ENCODE measurements around the gene STX2.
"Not testable (repeated sequence)": the region's sequence is repeated elsewhere in the genome, so short reads cannot be mapped to it uniquely, and the experiment has no call there.

The STX2 gene

DNA sequence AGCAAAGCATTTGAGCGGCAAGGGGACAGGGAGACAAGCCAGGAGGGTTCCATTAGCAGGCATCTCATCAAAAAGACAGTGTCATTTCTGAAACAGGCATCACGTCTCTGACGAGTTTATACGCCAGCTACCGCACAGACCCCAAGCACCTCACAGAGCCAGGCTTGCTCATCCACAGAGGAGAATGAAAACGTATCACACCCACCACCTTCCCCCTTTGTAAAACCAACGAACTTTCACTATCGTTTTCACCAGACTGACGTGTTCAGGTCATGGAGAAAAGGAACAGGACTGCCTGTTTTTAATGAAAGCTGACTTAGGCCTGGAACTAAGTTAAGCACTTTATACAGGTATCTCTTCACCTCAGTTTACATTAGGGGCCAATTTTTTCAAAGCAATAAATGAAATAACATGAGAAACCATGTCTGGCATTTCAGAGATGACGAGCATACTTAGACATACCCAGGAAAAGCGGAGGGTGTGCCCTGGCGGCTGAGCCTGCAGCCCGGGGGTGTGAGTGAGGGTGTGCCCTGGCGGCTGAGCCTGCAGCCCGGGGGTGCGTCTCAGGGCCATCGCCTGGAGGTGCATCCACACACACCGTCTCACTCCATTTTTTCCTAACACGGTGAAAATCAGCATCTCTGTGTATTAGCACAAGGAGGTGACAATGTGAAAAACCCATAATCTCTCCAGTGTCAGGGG lies 41.9 kb downstream of the STX2 start:
- DNase-seq (ENCODE audit: low spot score), result no peak

GRCh38 chr12:130795906-130796305 lies 43.1 kb downstream of the STX2 start:
- no peak for DNase-seq (ENCODE audit: low spot score)

GRCh38 chr12:130793554-130793849 lies 45.5 kb downstream of the STX2 start:
- DNase-seq (ENCODE audit: low spot score), result no peak

DNA sequence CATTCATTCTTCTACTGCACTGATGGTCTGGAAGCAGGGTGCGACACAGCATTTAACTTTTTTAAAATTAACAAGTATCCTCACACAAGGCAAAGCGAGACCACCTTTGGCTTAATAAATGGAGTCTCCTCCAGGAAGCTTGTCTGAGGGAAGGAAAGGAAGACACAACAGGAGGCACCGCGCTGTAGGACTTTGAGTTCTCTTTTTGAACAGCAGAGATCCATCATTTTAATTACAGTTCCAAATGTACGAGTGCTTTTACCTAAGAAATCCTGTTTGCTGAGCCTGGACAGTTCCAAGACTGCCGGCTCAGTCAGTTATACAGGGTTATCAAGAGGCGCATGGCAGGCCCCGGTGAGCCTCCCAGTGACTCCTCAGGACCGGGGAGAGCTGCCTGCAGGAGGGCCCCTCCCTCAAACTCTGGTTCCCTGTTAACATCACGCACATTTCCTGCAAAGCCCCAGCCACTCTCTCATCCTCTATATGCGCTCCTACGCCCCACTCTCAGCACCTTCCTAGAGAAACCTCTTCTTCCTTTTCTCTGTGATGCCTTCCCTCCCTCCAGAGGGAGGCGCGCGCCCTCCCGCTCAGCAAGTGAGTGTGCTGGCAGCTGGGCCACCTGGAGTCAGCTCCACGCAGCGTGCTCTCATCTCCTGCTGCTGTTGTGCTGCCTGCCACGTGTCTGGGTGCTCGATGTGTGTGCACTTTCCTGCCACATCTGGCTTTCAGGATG lies 46.1 kb downstream of the STX2 start:
- DNase-seq (ENCODE audit: low spot score), result no peak

DNA sequence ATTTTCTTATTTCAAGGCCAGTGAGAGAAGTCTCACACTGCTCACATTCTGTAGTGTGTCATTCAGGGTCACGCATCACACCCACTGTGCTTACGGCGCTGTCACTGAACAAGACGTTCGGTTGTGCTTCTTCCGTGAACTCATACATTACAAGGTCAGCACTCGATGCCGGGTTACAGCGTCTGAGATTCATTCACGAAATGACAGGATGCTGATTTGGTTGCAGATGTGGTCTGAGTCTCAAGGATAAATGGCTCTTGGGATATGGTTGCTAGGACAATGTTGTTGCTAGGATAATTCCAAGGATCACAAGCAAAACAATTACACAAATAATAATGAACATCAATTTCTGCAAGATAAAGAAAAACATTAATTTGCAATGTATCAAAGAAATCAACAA lies 47.4 kb downstream of the STX2 start:
- no peak for DNase-seq (ENCODE audit: low spot score)

DNA sequence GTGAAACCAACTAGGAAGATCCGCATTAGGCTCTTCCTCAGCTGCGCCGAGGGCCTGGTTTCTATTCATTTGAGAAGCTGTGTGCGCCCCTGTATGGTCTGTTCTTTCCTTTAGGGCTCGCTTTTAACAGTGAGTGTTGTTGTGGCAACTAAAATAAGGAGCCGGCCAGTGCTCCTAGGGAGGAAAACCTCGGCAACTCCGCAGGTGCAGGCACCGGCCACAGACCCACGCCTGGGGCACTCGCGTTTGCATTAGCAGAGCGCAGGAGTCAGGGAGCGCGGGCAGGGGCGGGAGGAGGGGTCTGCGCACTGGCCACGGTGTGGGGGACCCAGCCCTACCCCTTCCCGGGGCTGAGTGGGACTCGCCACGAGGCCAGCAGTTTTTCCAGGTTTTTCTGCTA lies 50.5 kb downstream of the STX2 start:
- DNase-seq (ENCODE audit: low spot score), result no peak

DNA sequence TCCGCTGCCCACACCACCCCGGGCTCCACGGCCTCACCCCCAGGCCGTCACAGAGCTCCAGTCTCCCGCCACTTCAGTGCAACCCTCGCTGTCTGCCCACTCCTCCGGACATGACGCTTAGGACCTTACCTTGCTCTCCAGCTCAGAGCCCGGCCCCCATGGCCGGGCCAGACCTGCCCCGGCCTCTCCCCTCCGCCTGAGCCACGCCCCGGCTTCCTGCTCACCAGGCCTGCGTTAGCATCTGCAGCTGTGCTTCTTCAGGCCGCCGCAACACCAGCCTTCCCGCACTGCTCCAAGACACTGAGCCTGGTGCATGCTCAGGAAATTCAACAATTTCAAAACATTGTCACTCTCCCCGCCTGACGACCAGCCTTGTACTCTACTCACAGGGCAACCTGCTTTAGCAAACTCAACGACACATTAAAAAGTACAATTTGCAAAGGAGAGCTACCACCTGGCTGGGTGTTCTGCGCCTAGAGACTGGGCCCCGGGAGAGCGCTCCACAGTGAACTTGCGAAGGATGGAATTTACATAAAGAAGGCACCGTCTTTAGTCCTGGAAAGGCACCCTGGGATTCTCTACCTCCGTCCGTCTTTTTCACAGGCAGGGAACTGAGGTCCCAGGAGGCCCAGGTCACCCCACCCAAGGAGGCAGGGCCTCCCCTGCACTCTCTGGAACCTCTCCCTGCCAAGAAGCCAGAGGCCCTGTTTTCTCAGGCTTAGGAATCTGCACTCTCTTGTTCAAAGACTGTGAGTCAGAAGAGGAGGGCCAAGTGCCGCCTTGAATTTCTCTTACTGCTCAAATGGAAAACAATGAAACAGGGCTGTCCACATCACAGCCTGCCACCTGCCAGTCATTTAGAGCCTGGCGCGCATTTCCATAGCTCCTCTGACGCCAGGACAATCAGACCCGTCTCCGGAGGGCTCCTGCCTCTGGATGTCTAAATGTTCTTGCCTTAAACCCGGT lies 51.3 kb downstream of the STX2 start:
- DNase-seq (ENCODE audit: low spot score), result no peak

DNA sequence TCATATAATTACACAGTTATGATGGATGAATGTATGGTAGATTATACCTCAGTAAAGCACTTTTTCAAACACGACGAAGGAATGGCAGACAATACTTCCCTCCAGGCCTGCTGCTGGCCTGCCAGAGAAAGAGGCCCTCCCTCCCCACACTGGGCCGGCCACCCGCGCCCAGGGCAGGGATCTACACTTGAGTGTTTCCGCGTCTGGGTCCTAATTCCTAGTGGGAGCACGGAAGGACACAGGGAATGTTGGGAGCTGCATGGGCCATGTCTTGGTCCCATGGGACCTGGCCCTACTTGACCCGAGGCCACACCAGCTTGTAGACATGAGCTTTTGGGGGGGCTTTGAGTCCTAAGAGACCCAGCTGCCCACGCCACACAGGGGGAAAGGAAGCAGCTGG lies 52.0 kb downstream of the STX2 start:
- no peak for DNase-seq (ENCODE audit: low spot score)

DNA sequence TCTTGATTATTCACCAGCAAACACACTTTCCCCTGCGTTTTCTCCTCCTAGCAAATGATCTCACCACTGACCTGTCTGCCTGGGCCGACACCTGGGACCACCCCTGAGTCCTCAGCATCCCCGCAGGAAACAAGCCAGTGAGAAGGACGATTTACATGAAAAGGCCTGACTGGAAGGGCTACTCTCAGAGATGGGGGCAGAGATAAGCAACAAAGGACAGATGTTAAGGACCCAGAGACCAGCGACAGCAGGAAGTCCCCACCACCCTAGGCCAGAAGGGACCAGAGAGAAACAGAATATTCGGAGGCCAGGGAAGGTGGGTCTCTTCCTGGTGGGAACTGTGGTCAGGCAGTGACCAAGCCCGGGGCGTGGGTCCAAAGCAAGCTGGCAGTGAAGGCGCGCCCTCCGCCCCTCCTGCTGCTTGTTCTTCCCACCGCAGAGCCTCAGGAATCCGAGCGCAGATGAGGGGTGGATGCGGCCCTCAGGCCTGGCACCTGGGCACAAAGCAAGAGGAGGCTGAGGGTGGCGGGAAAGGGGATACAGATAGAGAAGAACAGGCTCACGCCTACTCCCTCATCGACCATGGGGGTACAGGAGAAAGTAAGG lies 55.8 kb downstream of the STX2 start:
- no peak for DNase-seq (ENCODE audit: low spot score)

- DNase-seq (ENCODE audit: low spot score), result not testable (repeated sequence)
Observed at GRCh38 chr12:130782245-130782644, 56.8 kb downstream of the STX2 start.

DNA sequence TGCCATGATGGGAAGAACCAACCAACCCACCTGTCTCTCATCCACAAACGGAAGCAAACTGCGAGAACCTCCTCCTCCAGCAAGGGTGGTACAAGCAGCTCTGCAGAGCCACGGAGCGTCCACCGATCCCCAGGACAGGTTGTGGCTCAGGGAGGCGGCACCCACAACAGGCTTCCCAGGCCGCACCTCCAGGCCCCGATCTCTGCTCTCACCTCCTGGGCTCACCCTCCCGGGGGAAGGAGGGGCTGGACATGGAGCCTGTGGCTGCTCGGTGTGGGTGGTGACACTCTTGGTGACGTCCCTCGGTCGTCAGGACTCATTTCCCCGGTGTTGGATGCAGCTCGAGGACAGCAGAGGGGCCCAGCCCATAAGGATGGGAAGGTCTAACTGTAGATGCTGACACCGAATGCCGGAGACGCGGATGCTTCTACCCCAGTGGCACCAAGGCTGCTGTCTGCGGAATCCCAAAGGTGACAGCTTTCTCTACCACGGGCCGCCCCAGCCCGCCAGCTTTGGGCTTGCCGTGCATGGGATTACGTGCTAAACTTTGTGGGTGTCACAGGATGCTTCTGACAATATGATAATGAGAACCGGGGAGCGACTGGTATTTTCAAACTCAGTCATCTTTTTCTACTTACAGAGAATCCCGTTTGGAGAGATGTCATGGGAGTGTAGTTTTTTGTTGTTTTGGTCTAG lies 58.0 kb downstream of the STX2 start:
- no peak for DNase-seq (ENCODE audit: low spot score)

DNA sequence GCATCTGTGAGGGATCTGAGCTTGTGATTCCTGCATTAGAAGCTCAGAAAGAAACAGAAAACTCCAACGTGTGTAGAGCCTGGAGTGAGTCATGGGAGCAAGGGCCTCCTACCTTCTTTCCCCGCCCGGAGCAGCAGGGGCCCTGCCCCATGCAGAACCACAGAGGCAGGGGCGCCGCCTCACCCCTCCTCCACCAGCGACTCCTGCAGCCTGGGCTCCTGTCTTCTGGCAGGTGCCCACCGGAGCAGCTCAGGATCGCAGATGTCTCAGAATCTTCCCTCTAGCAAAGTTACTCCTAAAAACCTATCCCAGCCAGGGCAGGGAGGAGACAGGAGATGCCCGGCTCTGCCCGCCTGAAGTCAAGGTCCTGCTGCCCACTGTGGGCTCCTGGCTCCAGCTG lies 58.7 kb downstream of the STX2 start:
- DNase-seq (ENCODE audit: low spot score), result no peak

GRCh38 chr12:130778776-130779175 lies 60.3 kb downstream of the STX2 start:
- no peak for DNase-seq (ENCODE audit: low spot score)

DNA sequence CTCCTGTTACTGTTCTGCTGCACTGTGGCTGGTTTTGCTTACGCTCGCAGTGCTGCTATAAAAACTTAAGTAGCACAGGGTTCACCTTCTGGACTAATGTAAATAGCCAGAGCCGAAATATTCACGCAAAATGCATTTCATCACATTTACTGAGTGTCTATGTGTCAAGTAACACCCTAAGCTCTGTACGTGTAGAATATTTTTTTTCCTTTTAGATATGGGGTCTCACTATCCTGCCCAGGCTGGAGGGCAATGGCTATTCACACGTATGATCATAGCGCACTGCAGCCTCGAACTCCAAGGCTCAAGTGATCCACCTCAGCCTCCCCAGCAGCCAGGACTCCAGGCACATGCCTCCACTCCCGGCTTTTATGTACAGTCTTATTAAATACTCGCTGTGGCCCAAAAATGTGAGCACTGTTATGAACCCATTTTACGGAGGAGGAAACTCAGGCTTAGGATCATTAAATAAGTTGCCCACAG lies 62.2 kb downstream of the STX2 start:
- DNase-seq (ENCODE audit: low spot score), result no peak

DNA sequence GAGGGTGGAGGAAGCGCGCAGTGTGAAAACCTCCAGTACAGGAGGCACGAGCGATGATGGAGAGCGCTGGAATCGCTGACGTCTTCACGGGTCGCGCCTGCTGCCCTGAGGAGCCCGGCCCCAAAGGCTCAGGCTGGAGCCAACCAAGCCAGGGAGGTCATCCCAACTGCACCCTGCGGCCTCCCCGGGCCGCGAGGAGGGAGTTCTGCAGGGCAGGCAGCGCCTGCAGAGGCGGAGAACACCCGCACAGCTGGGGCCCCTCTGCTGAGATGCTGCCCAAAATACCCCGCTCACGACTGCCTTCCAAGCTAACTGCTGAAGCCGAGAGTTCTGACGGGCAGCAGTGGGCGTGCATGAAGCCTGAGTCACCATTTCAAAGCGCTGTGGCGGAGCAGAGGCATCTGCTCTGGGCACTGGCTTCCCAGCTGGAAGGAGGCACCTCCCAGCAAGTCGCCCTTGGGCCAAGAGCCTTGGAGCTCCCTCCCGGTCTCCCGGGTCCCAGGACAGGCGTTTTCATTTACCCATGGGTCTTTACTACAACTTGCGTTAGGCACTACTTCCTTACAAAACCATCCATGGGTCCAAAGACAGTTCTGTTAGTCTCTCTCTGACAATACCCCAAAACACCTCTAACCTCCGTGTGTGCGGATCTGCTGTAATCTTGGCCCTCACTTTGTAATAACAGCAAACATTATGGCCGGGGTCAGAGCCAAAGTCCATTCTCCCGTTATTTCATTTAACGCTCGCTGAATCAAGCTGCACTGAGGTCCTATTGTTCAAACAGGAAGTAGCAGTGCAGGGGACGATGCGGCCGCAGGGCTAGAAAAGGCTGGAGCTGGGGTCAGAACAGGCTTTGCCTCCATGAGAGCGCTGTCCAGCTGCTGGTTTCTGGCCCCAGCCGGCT lies 62.8 kb downstream of the STX2 start:
- DNase-seq (ENCODE audit: low spot score), result no peak

- DNase-seq (ENCODE audit: low spot score), result no peak
Observed at GRCh38 chr12:130770413-130771028, 68.5 kb downstream of the STX2 start.

DNA sequence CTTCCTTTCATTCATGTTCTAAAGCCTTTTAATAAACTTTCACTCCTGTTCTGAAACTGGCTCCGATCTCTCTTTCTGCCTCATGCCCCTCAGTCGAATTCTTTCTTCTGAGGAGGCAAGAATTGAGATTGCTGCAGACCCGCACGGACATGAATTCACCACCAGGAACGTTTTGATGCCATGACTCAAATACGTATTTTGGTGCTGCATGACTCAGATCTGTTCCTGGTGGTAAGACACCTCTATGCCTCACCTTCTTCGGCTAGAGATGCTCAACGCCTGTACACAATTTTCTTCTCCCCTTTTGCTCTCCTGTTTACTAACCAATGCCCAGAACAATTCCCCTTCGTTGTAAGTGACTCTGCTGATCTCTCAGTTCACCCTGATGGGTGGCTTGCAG lies 70.9 kb downstream of the STX2 start:
- DNase-seq (ENCODE audit: low spot score), result no peak

DNA sequence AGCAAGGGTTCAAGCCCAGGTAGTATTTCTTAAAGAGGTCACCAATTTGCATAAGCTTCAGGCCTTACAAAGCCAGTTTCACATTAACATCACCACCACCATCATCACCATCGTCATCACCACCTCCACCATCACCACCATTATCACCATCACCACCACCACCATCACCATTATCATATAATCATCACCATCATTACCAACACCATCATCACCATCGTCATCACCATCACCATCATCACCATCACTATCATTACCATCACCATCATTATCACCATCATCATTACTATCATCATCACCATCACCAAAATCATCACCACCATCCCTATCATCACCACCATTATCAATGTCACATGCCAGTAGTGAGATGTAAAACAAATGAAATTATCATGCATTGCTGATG lies 72.6 kb downstream of the STX2 start:
- DNase-seq (ENCODE audit: low spot score), result no peak

GRCh38 chr12:130765186-130765659 lies 73.8 kb downstream of the STX2 start:
- no peak for DNase-seq (ENCODE audit: low spot score)
